Breast epithelium (tissue), 4 donors: ENCODE measurements around the gene VAMP5. TPM values are rescaled to one million over a fixed set of nuclear protein-coding genes. Genes with fewer than 3 reads are reported as not detected.

ENCODE experiments used
- DNase-seq, 2 donors: peaks; one replicate each; pipeline ENCODE4 v3.0.0-alpha.2; 2019; ENCODE audit warnings: low spot score in 2 of 2
- H3K27ac ChIP-seq, 2 donors: fragments of 200-600 bp; sonication (generic) in 1 of 2; one replicate each; pipeline ENCODE4 v1.5.1; 2016 to 2019; ENCODE audit warnings: mild to moderate bottlenecking in 1 of 2
- H3K27me3 ChIP-seq, 2 donors: fragments of 200-600 bp; sonication (generic) in 1 of 2; one replicate each; pipeline versions ENCODE4 v1.5.1 to v1.6.0; 2017 to 2019; ENCODE audit warnings: control low read depth in 1 of 2, mild to moderate bottlenecking in 1 of 2
- H3K36me3 ChIP-seq: fragments of 200-600 bp; one replicate; pipeline ENCODE4 v1.5.1; 2019
- H3K4me1 ChIP-seq, 2 donors: fragments of 200-600 bp; sonication (generic); one replicate each; pipeline ENCODE4 v1.5.1; 2016 to 2019; ENCODE audit warnings: control low read depth in 1 of 2
- H3K4me3 ChIP-seq, 3 donors: fragments of 200-600 bp; sonication (generic); 1 replicate in 2 of 3; 2 replicates in 1 of 3; pipeline ENCODE4 v1.5.1; 2016 to 2019; ENCODE audit warnings: mild to moderate bottlenecking in 3 of 3, moderate library complexity in 2 of 3
- H3K9me3 ChIP-seq, 2 donors: fragments of 200-600 bp; sonication (generic) in 1 of 2; one replicate each; pipeline ENCODE4 v1.5.1; 2016 to 2019; ENCODE audit warnings: control low read depth in 1 of 2
- CTCF ChIP-seq, 3 donors: fragments of 450-650 bp; IDR thresholded peaks; one replicate each; pipeline ENCODE4 v1.5.1; 2016 to 2017; ENCODE audit warnings: antibody characterized with exemption in 3 of 3, mild to moderate bottlenecking in 3 of 3, moderate library complexity in 3 of 3
- POLR2A ChIP-seq: fragments of 450-650 bp; IDR thresholded peaks from one replicate; pipeline ENCODE4 v1.6.1; 2016; ENCODE audit warnings: antibody characterized with exemption, mild to moderate bottlenecking, moderate library complexity
- POLR2AphosphoS5 ChIP-seq, 3 donors: sonication (generic); formaldehyde crosslinking; IDR thresholded peaks; one replicate each; pipeline ENCODE4 v1.6.1; 2017; ENCODE audit warnings: antibody characterized with exemption in 3 of 3
- intact Hi-C: fragments of 100-400 bp; cut with DNase I; formaldehyde crosslinking; loops from one replicate; pipeline ENCODE4 v1.15.1; 2023; ENCODE audit warnings: low total_unique reads
- total RNA-seq, 3 donors: library from RNA; depleted of rRNA; stranded (reverse); fragments of >200 nt; gene quantifications; one replicate each; pipeline ENCODE4 v1.1.0, GENCODE V29; 2016

VAMP5 gene
- total RNA-seq, 3 donors from 2014 or later, result 33.8 to 92.0 (median 50.8) TPM

GRCh38 chr2:85561280-85562212 lies 22.7 kb upstream of the VAMP5 start, which contains the start of gene GGCX:
GGCX (minus strand) TSS chr2:85561493; CDS start chr2:85561428, 65 bp downstream.
- TF ChIP-seq POLR2A (peak; percentile 86), CTCF (IDR thresholded peaks at IDR 0.05) (peak in 2 of 3 donors; percentile 6 to 36), POLR2AphosphoS5 (IDR thresholded peaks at IDR 0.05) (peak; percentile 65 to 88 (median 84))
- Histone ChIP-seq H3K27me3 (no peaks in the 10 kb centered on the region), H3K9me3 (no peaks in the 10 kb centered on the region), H3K4me1 (no peaks in the 10 kb centered on the region), H3K27ac (peak within 1 kb of the TSS; percentile 89), H3K36me3 (no peaks in the 10 kb centered on the region), H3K4me3 (peak within 1 kb of the TSS; percentile 72 to 82 (median 80))
- peak; percentile 92 to 94 for DNase-seq
- intact Hi-C loops, result no loop called here

- Histone ChIP-seq H3K27me3 (no peaks in the 10 kb centered on the region), H3K4me3 (no peak overlapping the region)
These were observed 20.1 kb upstream of the VAMP5 start for GRCh38 chr2:85564144-85564563.

GRCh38 chr2:85566265-85566664 lies 18.0 kb upstream of the VAMP5 start:
- no peaks in the 10 kb centered on the region for H3K27me3 ChIP-seq
- no peaks in the 10 kb centered on the region for H3K9me3 ChIP-seq
- no peak for DNase-seq
- H3K4me3 ChIP-seq, result no peak overlapping the region
- H3K4me1 ChIP-seq, result no peaks in the 10 kb centered on the region
- TF ChIP-seq CTCF (IDR thresholded peaks at IDR 0.05) (no peak), POLR2A (no peak), POLR2AphosphoS5 (IDR thresholded peaks at IDR 0.05) (no peak)
- no peak overlapping the region for H3K27ac ChIP-seq
- intact Hi-C loops, result no loop called here
- no peaks in the 10 kb centered on the region for H3K36me3 ChIP-seq

More at GRCh38 chr2:85564144-85564563, 20.1 kb upstream of the VAMP5 start:
- H3K9me3 ChIP-seq, result no peaks in the 10 kb centered on the region
- no peak for DNase-seq
- intact Hi-C loops, result no loop called here
- H3K4me1 ChIP-seq, result no peaks in the 10 kb centered on the region
- no peak overlapping the region for H3K27ac ChIP-seq
- H3K36me3 ChIP-seq, result no peaks in the 10 kb centered on the region
- TF ChIP-seq POLR2A (no peak), POLR2AphosphoS5 (IDR thresholded peaks at IDR 0.05) (no peak), CTCF (IDR thresholded peaks at IDR 0.05) (no peak)

- H3K4me3 ChIP-seq, result no peak overlapping the region
- peak overlapping the region; percentile 42 to 64 for H3K27ac ChIP-seq
- H3K4me1 ChIP-seq, result peaks cover 7 to 14% of the 10 kb centered on the region in 2 donors
- H3K9me3 ChIP-seq, result no peaks in the 10 kb centered on the region
- TF ChIP-seq POLR2A, result no peak
- no peaks in the 10 kb centered on the region for H3K27me3 ChIP-seq
- no peak for DNase-seq
- intact Hi-C loops, result no loop called here
- no peaks in the 10 kb centered on the region for H3K36me3 ChIP-seq
These were observed 8.5 kb upstream of the VAMP5 start for GRCh38 chr2:85575739-85576138.

- peak overlapping the region in 2 of 3 donors; percentile 59 to 71 for H3K4me3 ChIP-seq
- no peaks in the 10 kb centered on the region for H3K36me3 ChIP-seq
- DNase-seq, result no peak
- H3K4me1 ChIP-seq, result peaks cover 7 to 14% of the 10 kb centered on the region in 2 donors
- intact Hi-C loops, result no loop called here
- H3K27me3 ChIP-seq, result no peaks in the 10 kb centered on the region
- no peak for TF ChIP-seq POLR2AphosphoS5 (IDR thresholded peaks at IDR 0.05)
- TF ChIP-seq POLR2A, result no peak
- no peak for TF ChIP-seq CTCF (IDR thresholded peaks at IDR 0.05)
- peak overlapping the region; percentile 92 to 98 for H3K27ac ChIP-seq
- no peaks in the 10 kb centered on the region for H3K9me3 ChIP-seq
These were observed 7.2 kb upstream of the VAMP5 start for GRCh38 chr2:85577063-85577385.
